GM12865 (cell line): ENCODE measurements around the gene SLC49A3.

Experiments
- DNase-seq: peaks from one replicate; pipeline ENCODE4 v3.0.0; 2010; ENCODE audit warnings: low read depth
- H3K4me3 ChIP-seq: 2 replicates; pipeline ENCODE4 v1.5.1; 2011; ENCODE audit warnings: mild to moderate bottlenecking, low read depth, low read length, control low read depth
- TF ChIP-seq, protein P1 (sequence below): IDR thresholded peaks from 2 replicates; pipeline ENCODE4 v1.5.1; 2011; ENCODE audit warnings: low read length, control low read depth, low read depth, inconsistent platforms; ENCODE audit not compliant: insufficient read depth; ENCODE audit errors: missing control alignments

SLC49A3 gene

GRCh38 chr4:634599-634985, 54.4 kb downstream of the SLC49A3 start:
- no peak overlapping the region for H3K4me3 ChIP-seq
- no peak for DNase-seq
- TF ChIP-seq, protein P1, sequence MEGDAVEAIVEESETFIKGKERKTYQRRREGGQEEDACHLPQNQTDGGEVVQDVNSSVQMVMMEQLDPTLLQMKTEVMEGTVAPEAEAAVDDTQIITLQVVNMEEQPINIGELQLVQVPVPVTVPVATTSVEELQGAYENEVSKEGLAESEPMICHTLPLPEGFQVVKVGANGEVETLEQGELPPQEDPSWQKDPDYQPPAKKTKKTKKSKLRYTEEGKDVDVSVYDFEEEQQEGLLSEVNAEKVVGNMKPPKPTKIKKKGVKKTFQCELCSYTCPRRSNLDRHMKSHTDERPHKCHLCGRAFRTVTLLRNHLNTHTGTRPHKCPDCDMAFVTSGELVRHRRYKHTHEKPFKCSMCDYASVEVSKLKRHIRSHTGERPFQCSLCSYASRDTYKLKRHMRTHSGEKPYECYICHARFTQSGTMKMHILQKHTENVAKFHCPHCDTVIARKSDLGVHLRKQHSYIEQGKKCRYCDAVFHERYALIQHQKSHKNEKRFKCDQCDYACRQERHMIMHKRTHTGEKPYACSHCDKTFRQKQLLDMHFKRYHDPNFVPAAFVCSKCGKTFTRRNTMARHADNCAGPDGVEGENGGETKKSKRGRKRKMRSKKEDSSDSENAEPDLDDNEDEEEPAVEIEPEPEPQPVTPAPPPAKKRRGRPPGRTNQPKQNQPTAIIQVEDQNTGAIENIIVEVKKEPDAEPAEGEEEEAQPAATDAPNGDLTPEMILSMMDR = no peak

DNA sequence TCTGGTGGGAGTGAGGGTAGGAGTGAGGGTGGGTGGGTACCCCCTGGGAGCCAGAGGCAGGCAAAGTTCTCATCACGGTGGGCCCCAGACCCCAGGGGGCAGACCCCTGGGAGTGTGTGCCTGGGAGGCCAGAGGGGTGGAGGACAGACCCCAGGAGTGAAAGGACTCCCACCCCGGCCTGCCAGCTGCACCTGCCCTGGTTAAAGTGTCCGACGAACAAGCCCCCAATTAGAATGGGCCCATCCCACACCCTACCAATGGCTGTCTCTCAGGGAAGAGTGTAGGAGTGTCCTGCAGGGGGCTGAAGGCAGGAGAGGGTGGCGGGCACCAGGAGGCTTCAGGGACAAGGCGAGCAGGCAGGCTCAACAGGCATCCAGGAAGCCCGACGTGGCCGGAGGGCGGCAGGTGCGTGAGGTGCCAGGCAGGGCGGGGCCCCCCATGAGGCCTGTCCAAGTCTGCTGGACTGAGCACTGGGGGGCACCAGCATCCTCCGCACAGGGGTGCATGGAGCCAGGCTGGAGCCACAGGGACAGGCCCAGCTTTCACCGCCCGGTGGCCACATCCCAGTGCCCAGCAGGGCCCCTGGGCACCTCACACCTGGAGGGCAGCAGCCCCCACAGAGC, 54.9 kb downstream of the SLC49A3 start:
- TF ChIP-seq, protein P1 = no peak
- no peak for DNase-seq
- H3K4me3 ChIP-seq = no peak overlapping the region

DNA sequence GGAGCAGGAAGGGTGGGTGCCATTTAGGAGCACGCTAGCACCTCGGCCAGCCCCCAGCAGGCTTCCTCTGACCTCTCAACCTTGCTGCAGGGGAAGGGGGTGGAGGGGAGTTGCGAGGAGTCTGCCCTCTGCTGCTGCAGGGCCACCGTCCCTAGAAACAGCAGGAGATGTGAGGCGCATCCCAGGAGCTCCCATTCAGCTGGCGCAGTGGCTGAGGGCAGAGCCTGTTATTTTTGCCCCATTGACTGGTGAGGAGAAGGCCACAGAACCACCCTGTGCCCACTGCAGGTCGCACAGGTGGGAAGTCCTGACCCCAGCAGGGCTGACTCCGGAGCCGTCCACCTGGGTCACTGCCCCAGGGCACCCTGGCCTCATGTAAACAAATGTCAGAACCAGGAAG, 55.5 kb downstream of the SLC49A3 start:
- TF ChIP-seq, protein P1 = no peak
- no peak for DNase-seq

DNA sequence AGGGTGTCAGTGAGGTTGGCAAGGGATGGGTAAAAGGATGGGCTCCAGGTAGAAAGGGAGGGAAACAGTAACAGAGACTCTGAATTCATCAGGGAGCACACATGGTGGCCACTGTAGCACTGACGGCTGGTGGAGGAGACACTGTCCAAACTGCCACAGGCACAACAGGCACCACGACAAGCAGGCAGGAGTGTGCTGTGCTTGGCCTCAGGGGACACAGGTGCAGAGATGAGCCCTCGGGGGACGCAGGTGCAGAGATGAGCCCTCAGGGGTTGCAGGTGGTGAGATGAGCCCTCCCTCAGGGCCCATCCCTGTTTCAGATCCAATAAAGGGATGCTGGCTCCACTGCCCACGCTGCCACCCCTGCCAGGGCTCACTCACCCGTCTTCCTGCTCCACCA, 56.0 kb downstream of the SLC49A3 start:
- TF ChIP-seq, protein P1 = no peak
- DNase-seq = no peak
- H3K4me3 ChIP-seq = no peak overlapping the region

More for the DNA sequence above, 55.5 kb downstream of the SLC49A3 start:
- no peak overlapping the region for H3K4me3 ChIP-seq

DNA sequence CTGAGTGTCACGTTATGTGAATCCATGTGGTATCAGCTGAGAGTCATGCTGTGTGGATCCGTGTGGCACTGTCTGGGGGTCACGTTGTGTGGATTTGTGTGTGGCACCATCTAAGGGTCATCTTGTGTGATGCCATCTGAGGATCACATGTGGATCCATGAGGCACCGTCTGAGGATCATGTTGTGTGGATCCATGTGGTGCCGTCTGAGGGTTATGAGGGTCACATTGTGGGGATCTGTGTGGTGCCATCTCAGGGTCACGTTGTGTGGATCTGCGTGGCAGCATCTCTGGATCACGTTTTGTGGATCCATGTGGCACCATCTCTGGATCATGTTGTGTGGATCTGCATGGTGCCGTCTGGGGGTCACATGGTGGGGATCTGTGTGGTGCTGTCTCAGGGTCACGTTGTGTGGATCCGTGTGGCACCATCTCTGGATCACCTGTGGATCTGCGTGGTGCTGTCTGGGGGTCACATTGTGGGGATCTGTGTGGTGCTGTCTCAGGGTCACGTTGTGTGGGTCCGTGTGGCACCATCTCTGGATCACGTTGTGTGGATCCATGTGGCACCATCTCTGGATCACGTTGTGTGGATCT, 56.7 kb downstream of the SLC49A3 start:
- no peak overlapping the region for H3K4me3 ChIP-seq
- no peak for DNase-seq
- TF ChIP-seq, protein P1 = no peak
